SK-N-SH (cell line): ENCODE measurements around the gene CCDC34. TPM values are rescaled to one million over a fixed set of nuclear protein-coding genes. Genes with fewer than 3 reads are reported as not detected.

ENCODE experiments used
- CTCF ChIA-PET: fragments of 300-600, 350-600 bp; formaldehyde crosslinking; extraction: SDS; loops from one replicate; lab custom pipeline; 2021; lab: Yijun Ruan, JAX
- POLR2A ChIA-PET: fragments of 350-600 bp; sonication (Branson Sonifier 250); formaldehyde crosslinking; extraction: SDS; loops from one replicate; lab custom pipeline; 2020; ENCODE audit warnings: antibody characterized with exemption, inconsistent platforms; lab: Yijun Ruan, JAX
- DNase-seq: peaks from one replicate; pipeline ENCODE4 v3.0.0; 2012
- H2AFZ ChIP-seq: fragments of 200-600 bp; sonication (generic); 2 replicates; pipeline ENCODE4 v1.8.1; 2016; ENCODE audit warnings: antibody characterized with exemption, mild to moderate bottlenecking, low read depth
- H3F3A ChIP-seq: fragments of 200-600 bp; sonication (generic); replicated peaks from 2 replicates; pipeline ENCODE3; 2016; ENCODE audit warnings: antibody characterized with exemption, mild to moderate bottlenecking; ENCODE audit not compliant: insufficient read depth
- H3K27ac ChIP-seq, 2 experiments: fragments of 200-500 bp in 1 of 2; fragments of 200-600 bp in 1 of 2; sonication (Bioruptor generic) in 1 of 2; sonication (generic), shearing (Covaris generic) in 1 of 2; 2 replicates each; pipeline versions ENCODE4 v1.5.1 to v1.6.1; 2014 to 2016; ENCODE audit warnings: low read depth in 2 of 2, inconsistent platforms in 1 of 2, low read length in 1 of 2, mild to moderate bottlenecking in 1 of 2, mixed read lengths in 1 of 2
- H3K27me3 ChIP-seq: fragments of 200-600 bp; sonication (generic), shearing (Covaris generic); 2 replicates; pipeline ENCODE4 v1.6.1; 2016; ENCODE audit warnings: mixed run types; ENCODE audit not compliant: insufficient read depth
- H3K36me3 ChIP-seq, 2 experiments: fragments of 200-500 bp in 1 of 2; fragments of 200-600 bp in 1 of 2; sonication (Bioruptor generic) in 1 of 2; sonication (generic) in 1 of 2; replicated peaks in 1 of 2; 2 replicates each; pipeline versions ENCODE3 to v1.5.1; 2014 to 2016; ENCODE audit warnings: low read length in 1 of 2, mild to moderate bottlenecking in 1 of 2; ENCODE audit not compliant: insufficient read depth in 2 of 2, control insufficient read depth in 1 of 2
- H3K4me1 ChIP-seq, 2 experiments: fragments of 200-500 bp in 1 of 2; fragments of 200-600 bp in 1 of 2; sonication (Bioruptor generic) in 1 of 2; sonication (generic), shearing (Covaris generic) in 1 of 2; 2 replicates each; pipeline versions ENCODE4 v1.5.1 to v1.6.1; 2014 to 2016; ENCODE audit warnings: low read depth in 1 of 2, low read length in 1 of 2, mixed run types in 1 of 2; ENCODE audit not compliant: insufficient read depth in 2 of 2, control insufficient read depth in 1 of 2
- H3K4me2 ChIP-seq: fragments of 200-600 bp; sonication (generic), shearing (Covaris generic); 2 replicates; pipeline ENCODE4 v1.6.1; 2017; ENCODE audit warnings: mixed run types
- H3K4me3 ChIP-seq, 2 experiments: fragments of 200-500 bp in 1 of 2; fragments of 200-600 bp in 1 of 2; sonication (Bioruptor generic) in 1 of 2; sonication (generic), shearing (Covaris generic) in 1 of 2; 2 replicates each; pipeline versions ENCODE4 v1.5.1 to v1.8.1; 2014 to 2016; ENCODE audit warnings: low read depth in 2 of 2, inconsistent platforms in 1 of 2, low read length in 1 of 2, mild to moderate bottlenecking in 1 of 2, mixed read lengths in 1 of 2, moderate library complexity in 1 of 2
- H3K79me2 ChIP-seq: fragments of 200-600 bp; sonication (generic); 2 replicates; pipeline ENCODE4 v1.8.1; 2017; ENCODE audit warnings: mild to moderate bottlenecking; ENCODE audit not compliant: insufficient read depth
- H3K9ac ChIP-seq: fragments of 200-600 bp; sonication (generic); 2 replicates; pipeline ENCODE4 v1.6.1; 2017; ENCODE audit warnings: mixed run types
- H3K9me2 ChIP-seq: fragments of 200-600 bp; sonication (generic); 2 replicates; pipeline ENCODE4 v1.6.1; 2017; ENCODE audit warnings: mixed run types
- H3K9me3 ChIP-seq: fragments of 200-600 bp; sonication (generic); 2 replicates; pipeline ENCODE4 v1.6.1; 2017; ENCODE audit warnings: mixed run types, mild to moderate bottlenecking, moderate library complexity
- H4K20me1 ChIP-seq: fragments of 200-600 bp; sonication (generic); 2 replicates; pipeline ENCODE4 v1.6.1; 2017; ENCODE audit warnings: mild to moderate bottlenecking, mixed run types; ENCODE audit not compliant: insufficient read depth
- EP300 ChIP-seq, 2 experiments: IDR thresholded peaks; 2 replicates each; pipeline versions ENCODE4 v1.4.0 to v1.6.1; 2012; ENCODE audit warnings: borderline replicate concordance in 1 of 2, low read depth in 1 of 2, low read length in 1 of 2
- EZH2phosphoT487 ChIP-seq: fragments of 200-600 bp; sonication (generic); IDR thresholded peaks from 2 replicates; pipeline ENCODE4 v1.6.1; 2017; ENCODE audit warnings: low read depth, mixed run types, mild to moderate bottlenecking, antibody characterized with exemption, moderate library complexity, borderline replicate concordance
- FOSL2 ChIP-seq: IDR thresholded peaks from 2 replicates; pipeline ENCODE4 v1.4.0; 2012; ENCODE audit warnings: low read depth, mild to moderate bottlenecking, moderate library complexity, borderline replicate concordance
- GATA2 ChIP-seq: sonication (generic); formaldehyde crosslinking; IDR thresholded peaks from 2 replicates; pipeline ENCODE4 v1.5.0; 2020; ENCODE audit warnings: mild to moderate bottlenecking, missing genetic modification reagents
- MEF2A ChIP-seq: IDR thresholded peaks from 2 replicates; pipeline ENCODE4 v1.4.0; 2012; ENCODE audit warnings: low read depth, borderline replicate concordance
- NRF1 ChIP-seq: IDR thresholded peaks from 2 replicates; pipeline ENCODE4 v1.6.1; 2012; ENCODE audit warnings: low read depth, mild to moderate bottlenecking, low read length
- RCOR1 ChIP-seq: fragments of 150-350 bp; IDR thresholded peaks from 2 replicates; pipeline ENCODE4 v1.6.1; 2017; ENCODE audit warnings: antibody characterized with exemption, low read length
- RXRA ChIP-seq: IDR thresholded peaks from 2 replicates; pipeline ENCODE4 v1.4.0; 2012; ENCODE audit warnings: low read depth, mild to moderate bottlenecking, borderline replicate concordance
- TEAD4 ChIP-seq: IDR thresholded peaks from 2 replicates; pipeline ENCODE4 v1.4.0; 2012; ENCODE audit warnings: mild to moderate bottlenecking, borderline replicate concordance; ENCODE audit not compliant: insufficient read depth
- WGBS: methylation state at CpG from one replicate; pipeline ENCODE4 v1.1.6; 2017; ENCODE audit warnings: low lambda C conversion rate; 5-methylcytosine and 5-hydroxymethylcytosine counted together
- polyA plus RNA-seq, 3 experiments: library from polyadenylated mRNA; depleted of rRNA; stranded (reverse); fragments of >200 nt; gene quantifications; 2 replicates each; pipeline ENCODE4 v1.2.3, GENCODE V29; 2012
- TF ChIP-seq, protein P1 (sequence below): IDR thresholded peaks from 2 replicates; pipeline ENCODE4 v1.6.1; 2012; ENCODE audit warnings: mild to moderate bottlenecking, low read depth, low read length, moderate library complexity
- TF ChIP-seq, protein P2 (sequence below): fragments of 150-350 bp; IDR thresholded peaks from 2 replicates; pipeline ENCODE4 v1.6.1; 2017; ENCODE audit warnings: antibody characterized with exemption, low read length, low read depth, borderline replicate concordance
- TF ChIP-seq, protein P3 (sequence below): IDR thresholded peaks from 2 replicates; pipeline ENCODE4 v1.4.0; 2012; ENCODE audit warnings: low read depth
- TF ChIP-seq, protein P4 (sequence below): fragments of 200-600 bp; sonication (generic); IDR thresholded peaks from 2 replicates; pipeline ENCODE4 v1.6.1; 2017; ENCODE audit warnings: antibody characterized with exemption, mild to moderate bottlenecking, moderate library complexity

Gene CCDC34
- polyA plus RNA-seq, 1 of the 3 experiments (the other 2 are of a cell fraction), result 6.7 TPM

DNA sequence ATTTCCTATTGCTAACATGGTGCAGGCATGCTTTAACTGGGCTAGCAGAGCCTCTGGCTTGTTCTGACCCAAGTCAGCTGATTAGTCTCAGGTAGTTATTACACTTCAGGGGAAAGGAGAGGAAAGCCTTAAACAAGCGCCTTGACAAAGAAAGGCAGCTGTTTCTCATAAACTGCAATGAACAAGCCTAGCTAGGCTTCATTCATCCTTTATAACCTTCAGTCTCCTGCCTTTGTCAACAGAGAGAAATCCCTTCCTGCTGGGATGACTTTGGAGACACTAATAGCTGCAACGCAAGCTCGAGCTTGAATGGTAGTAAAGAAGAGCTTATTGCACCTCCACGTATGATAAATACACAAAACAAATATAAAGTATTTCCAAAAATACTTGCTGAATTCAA, 68.4 kb downstream of the CCDC34 start:
- H3K9me3 ChIP-seq, result no peaks in the 10 kb centered on the region
- no peak overlapping the region for H3K27ac ChIP-seq
- POLR2A ChIA-PET, result no interaction called here
- H4K20me1 ChIP-seq, result no peaks in the 10 kb centered on the region
- peaks cover 0 to 33% of the 10 kb centered on the region in 2 experiments; a peak in 2 of 4 replicates for H3K4me1 ChIP-seq
- 91% methylated on average over 4 of the region's 4 CpGs for WGBS
- no peak overlapping the region for H3K9ac ChIP-seq
- no peaks in the 10 kb centered on the region for H3K27me3 ChIP-seq
- no peak overlapping the region for H3K4me2 ChIP-seq
- H3K79me2 ChIP-seq, result no peaks in the 10 kb centered on the region
- H3K9me2 ChIP-seq, result no peaks in the 10 kb centered on the region
- H3K36me3 ChIP-seq, result no peaks in the 10 kb centered on the region
- CTCF ChIA-PET, result interaction anchor here (1.0 to 6.5 kb wide), 5 partner anchors 15 to 204 kb away, joined by 3 to 58 read pairs (median 20); no protein-coding TSS in a partner anchor
- H2AFZ ChIP-seq, result no peak overlapping the region
- DNase-seq, result no peak
- no peaks in the 10 kb centered on the region for H3F3A ChIP-seq
- TF ChIP-seq MEF2A (no peak), RXRA (no peak), NRF1 (no peak)
- TF ChIP-seq, protein P1, sequence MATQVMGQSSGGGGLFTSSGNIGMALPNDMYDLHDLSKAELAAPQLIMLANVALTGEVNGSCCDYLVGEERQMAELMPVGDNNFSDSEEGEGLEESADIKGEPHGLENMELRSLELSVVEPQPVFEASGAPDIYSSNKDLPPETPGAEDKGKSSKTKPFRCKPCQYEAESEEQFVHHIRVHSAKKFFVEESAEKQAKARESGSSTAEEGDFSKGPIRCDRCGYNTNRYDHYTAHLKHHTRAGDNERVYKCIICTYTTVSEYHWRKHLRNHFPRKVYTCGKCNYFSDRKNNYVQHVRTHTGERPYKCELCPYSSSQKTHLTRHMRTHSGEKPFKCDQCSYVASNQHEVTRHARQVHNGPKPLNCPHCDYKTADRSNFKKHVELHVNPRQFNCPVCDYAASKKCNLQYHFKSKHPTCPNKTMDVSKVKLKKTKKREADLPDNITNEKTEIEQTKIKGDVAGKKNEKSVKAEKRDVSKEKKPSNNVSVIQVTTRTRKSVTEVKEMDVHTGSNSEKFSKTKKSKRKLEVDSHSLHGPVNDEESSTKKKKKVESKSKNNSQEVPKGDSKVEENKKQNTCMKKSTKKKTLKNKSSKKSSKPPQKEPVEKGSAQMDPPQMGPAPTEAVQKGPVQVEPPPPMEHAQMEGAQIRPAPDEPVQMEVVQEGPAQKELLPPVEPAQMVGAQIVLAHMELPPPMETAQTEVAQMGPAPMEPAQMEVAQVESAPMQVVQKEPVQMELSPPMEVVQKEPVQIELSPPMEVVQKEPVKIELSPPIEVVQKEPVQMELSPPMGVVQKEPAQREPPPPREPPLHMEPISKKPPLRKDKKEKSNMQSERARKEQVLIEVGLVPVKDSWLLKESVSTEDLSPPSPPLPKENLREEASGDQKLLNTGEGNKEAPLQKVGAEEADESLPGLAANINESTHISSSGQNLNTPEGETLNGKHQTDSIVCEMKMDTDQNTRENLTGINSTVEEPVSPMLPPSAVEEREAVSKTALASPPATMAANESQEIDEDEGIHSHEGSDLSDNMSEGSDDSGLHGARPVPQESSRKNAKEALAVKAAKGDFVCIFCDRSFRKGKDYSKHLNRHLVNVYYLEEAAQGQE, result no peak
- H3K4me3 ChIP-seq, result no peak overlapping the region

DNA sequence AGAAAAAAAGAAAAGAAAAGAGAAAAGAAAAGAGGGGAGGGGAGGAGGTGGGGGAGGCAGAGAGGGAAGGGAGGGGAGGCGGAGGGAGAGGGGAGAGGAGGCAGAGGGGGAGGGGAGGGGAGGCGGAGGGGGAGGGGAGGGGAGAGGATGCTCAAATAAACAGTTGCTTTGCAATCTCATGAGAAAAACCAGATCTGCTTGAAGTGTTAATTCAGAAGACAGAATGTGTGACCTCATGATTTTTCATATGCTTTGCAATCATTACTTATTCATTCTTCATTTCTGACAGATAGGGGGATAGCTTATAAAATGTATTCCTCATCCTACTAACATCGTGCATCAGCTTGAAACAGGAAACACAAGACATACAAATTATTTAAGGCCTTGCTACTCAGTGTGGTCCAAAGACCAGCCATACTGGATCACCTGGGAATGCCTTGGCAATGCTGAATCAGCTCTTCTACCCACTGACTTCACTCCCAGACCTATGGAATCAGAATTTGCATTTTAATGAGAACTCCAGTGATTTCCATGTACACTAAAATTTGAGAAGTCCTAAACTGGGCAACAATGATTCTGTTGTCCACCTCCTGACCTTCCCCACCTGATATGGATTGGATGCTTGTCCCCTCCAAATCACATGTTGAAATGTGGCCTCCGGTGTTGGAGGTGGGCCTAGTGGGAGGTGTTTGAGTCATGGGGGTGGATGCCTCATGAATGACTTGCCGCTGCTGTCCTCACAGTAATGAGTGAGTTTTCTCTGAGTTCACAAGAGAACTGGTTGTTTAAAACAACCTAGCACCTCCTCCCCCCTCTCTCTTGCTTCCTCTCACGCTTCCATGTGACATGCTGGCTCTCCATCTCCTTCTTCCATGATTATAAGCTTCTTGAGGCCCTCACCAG, 69.2 kb downstream of the CCDC34 start:
- Histone ChIP-seq H3K4me3 (no peak overlapping the region), H3K9ac (no peak overlapping the region), H2AFZ (no peak overlapping the region), H3K27ac (no peak overlapping the region), H3K79me2 (no peaks in the 10 kb centered on the region), H3K27me3 (no peaks in the 10 kb centered on the region), H3K4me1 (peaks cover 0 to 33% of the 10 kb centered on the region in 2 experiments; a peak in 2 of 4 replicates), H3K9me3 (no peaks in the 10 kb centered on the region), H3K4me2 (no peak overlapping the region; the same call in 1 of the 2 replicates), H4K20me1 (no peaks in the 10 kb centered on the region), H3F3A (no peaks in the 10 kb centered on the region), H3K9me2 (no peaks in the 10 kb centered on the region), H3K36me3 (no peaks in the 10 kb centered on the region)
- POLR2A ChIA-PET, result no interaction called here
- 73% methylated on average over 6 of the region's 6 CpGs for WGBS
- no peak for DNase-seq
- CTCF ChIA-PET, result interaction anchor here (1.0 to 6.5 kb wide), 4 partner anchors 16 to 192 kb away, joined by 3 to 58 read pairs (median 16); no protein-coding TSS in a partner anchor
- TF ChIP-seq EZH2phosphoT487, result no peak
- TF ChIP-seq FOSL2, result no peak
- TF ChIP-seq EP300 (IDR thresholded peaks at IDR 0.05; ENCODE audit: borderline replicate concordance in 1 of 2, low read depth in 1 of 2, low read length in 1 of 2), result no peak
- TF ChIP-seq, protein P1, result no peak
- no peak for TF ChIP-seq TEAD4
- TF ChIP-seq GATA2 (CRISPR knock-in tag), result no peak
- TF ChIP-seq, protein P2, sequence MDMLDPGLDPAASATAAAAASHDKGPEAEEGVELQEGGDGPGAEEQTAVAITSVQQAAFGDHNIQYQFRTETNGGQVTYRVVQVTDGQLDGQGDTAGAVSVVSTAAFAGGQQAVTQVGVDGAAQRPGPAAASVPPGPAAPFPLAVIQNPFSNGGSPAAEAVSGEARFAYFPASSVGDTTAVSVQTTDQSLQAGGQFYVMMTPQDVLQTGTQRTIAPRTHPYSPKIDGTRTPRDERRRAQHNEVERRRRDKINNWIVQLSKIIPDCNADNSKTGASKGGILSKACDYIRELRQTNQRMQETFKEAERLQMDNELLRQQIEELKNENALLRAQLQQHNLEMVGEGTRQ, result no peak
- TF ChIP-seq RXRA, result no peak
- TF ChIP-seq, protein P3, sequence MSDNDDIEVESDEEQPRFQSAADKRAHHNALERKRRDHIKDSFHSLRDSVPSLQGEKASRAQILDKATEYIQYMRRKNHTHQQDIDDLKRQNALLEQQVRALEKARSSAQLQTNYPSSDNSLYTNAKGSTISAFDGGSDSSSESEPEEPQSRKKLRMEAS, result no peak
- TF ChIP-seq RCOR1, result no peak
- TF ChIP-seq, protein P4, sequence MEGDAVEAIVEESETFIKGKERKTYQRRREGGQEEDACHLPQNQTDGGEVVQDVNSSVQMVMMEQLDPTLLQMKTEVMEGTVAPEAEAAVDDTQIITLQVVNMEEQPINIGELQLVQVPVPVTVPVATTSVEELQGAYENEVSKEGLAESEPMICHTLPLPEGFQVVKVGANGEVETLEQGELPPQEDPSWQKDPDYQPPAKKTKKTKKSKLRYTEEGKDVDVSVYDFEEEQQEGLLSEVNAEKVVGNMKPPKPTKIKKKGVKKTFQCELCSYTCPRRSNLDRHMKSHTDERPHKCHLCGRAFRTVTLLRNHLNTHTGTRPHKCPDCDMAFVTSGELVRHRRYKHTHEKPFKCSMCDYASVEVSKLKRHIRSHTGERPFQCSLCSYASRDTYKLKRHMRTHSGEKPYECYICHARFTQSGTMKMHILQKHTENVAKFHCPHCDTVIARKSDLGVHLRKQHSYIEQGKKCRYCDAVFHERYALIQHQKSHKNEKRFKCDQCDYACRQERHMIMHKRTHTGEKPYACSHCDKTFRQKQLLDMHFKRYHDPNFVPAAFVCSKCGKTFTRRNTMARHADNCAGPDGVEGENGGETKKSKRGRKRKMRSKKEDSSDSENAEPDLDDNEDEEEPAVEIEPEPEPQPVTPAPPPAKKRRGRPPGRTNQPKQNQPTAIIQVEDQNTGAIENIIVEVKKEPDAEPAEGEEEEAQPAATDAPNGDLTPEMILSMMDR, result no peak
